NCI-H187 (cell line): ENCODE data around the gene DPYD.

ENCODE experiments used
- DNase-seq, 2 experiments: peaks; one replicate each; lab custom pipeline; 2025; lab: John Stamatoyannopoulos, UW

The DPYD gene

GRCh38 chr1:97091679-97092078 lies 829.2 kb downstream of the DPYD start:
- no peak for DNase-seq

- no peak for DNase-seq
Observed at GRCh38 chr1:97091263-97091662, 829.6 kb downstream of the DPYD start.

- no peak for DNase-seq
Observed at GRCh38 chr1:97090725-97091124, 830.1 kb downstream of the DPYD start.

DNA sequence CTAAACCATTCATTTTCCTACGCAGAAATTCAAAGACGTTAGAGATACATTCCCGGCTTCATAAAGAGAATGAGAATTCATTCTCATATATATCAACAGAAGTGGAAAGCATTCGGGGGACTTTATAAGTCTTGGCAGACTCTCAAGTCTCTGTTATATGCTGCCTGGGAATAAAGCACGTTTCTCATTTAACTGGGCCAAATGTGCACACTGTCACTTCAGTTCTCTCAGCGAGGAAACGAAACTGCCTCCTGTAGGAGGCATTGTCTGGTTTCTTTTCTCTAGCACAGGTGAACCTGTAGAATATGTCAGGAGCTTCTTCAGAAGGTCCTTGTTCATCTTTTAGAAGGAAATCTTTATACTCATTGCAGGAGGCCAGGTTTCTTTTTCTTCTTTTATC lies 831.7 kb downstream of the DPYD start:
- no peak for DNase-seq

GRCh38 chr1:97088391-97088790 lies 832.4 kb downstream of the DPYD start:
- DNase-seq = no peak

DNA sequence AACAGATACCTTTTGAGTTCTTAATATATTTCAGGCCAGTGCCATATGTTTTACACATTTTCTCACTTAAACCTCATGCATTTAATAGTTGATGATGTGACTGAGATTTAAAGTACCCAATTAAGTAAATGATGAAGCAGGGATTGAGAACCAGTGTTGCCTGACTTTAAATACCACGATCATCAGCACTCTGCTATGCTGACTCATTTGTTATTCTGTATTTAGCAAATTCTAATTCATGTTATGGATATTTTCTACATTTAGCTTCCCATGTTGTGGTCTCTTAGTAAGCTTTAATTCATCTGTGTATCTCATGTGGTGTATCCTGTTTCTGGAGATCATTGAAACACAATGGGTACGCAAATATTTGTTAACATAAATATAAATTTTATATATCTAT lies 836.3 kb downstream of the DPYD start:
- DNase-seq = no peak

GRCh38 chr1:97082160-97082848 lies 838.5 kb downstream of the DPYD start:
- DNase-seq = no peak

GRCh38 chr1:97078872-97079271 lies 842.0 kb downstream of the DPYD start:
- no peak for DNase-seq

- DNase-seq = no peak
Observed at GRCh38 chr1:97077221-97077620, 843.6 kb downstream of the DPYD start.

GRCh38 chr1:97074771-97075170 lies 846.1 kb downstream of the DPYD start:
- no peak for DNase-seq

GRCh38 chr1:97073936-97074335 lies 846.9 kb downstream of the DPYD start:
- no peak for DNase-seq

- DNase-seq = no peak
Observed at GRCh38 chr1:97073169-97073568, 847.7 kb downstream of the DPYD start.

GRCh38 chr1:97071173-97071572 lies 849.7 kb downstream of the DPYD start:
- DNase-seq = no peak

- no peak for DNase-seq
Observed at GRCh38 chr1:97070376-97070775, 850.5 kb downstream of the DPYD start.

DNA sequence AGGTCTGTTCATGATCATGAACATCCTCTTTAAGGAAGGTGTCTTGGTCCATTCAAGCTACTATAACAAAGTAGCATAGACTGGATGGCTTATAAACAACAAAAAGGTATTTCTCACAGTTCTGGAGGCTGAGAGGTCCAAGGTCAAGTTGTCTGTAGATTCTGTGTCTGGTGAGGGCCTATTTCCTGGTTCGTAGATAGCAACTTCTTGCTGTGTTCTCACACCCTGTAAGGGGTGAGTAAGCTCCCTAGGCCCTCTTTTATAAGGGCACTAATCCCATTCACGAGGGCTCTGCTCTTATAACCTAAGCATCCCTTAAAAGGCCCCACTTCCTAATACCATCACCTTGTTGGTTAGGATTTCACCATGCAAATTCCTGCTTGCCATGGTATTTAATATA lies 851.5 kb downstream of the DPYD start:
- no peak for DNase-seq

DNA sequence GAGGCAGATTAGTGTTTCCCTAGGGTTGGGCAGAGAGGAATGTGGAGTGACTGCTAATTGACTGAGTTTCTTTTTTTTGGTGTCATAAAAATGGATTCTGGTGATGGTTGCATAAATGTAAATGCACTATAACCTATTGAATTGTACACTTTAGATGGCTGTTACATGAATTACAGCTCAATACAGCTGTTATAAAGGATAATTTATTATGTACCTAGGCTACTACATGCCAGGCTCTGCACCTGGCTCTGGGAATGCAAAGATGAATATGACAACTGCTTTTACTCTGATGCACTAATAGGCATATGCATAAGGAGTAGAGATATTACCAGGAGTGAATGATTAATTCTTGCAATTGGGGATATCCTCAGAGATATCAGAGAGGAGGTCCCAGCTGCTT lies 854.0 kb downstream of the DPYD start:
- DNase-seq = no peak

DNA sequence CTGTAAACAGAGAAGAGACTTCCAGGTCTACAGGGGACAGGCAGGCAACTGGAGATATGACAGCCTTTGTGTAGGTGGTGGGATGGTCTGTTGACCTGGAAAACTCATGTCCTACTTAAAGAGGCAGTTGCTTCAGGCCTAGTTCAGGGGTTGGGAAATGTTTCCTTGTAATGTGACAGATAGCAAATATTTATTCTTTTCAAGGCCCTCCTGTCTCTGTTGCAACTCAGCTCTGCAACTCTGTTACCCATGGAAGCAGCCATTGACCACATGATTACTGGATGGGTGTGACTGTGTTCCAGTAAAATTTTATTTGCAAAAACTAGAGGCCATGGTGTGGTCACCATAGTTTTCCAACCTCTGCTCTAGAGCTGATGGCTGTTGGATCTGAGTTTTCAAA lies 857.3 kb downstream of the DPYD start:
- no peak for DNase-seq

DNA sequence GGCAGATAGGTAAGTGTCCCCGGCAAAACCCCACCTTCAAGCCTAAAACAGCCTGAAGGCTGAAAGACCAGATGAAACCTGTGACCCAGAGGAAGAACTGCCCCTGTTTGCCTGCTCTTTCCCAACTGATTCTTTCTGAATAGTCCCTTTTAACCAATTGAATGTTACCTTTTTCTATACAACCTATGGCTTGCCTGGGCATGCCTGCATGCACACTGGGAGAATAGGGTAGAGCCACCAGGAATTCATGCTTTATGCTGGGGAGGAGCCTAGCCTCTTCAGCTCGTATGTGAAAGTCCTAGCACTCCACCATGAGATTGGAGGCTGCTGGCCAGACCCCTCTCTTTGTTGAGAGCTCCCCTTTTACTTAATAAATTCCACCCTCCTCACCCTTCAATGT lies 859.2 kb downstream of the DPYD start:
- DNase-seq = no peak

GRCh38 chr1:97056386-97056785 lies 864.4 kb downstream of the DPYD start:
- DNase-seq = no peak

DNA sequence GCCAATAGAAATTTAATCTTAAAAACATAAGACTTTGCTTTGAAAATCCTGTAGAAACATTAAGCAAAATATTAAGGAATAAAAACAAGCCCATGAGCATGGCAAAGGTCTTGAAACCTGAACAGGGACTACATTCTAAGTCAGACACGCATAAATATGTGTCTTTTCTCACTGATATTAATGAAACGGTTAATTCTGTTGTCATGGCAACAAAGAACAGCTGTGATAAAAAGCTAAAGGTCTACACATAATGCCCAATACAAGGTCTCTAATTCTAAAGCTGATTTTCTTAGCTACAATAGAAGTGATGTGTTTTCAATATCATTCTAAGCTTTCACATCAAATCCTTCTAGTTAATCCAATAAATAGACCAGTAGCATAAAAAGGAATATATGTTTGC lies 867.6 kb downstream of the DPYD start:
- no peak for DNase-seq

DNA sequence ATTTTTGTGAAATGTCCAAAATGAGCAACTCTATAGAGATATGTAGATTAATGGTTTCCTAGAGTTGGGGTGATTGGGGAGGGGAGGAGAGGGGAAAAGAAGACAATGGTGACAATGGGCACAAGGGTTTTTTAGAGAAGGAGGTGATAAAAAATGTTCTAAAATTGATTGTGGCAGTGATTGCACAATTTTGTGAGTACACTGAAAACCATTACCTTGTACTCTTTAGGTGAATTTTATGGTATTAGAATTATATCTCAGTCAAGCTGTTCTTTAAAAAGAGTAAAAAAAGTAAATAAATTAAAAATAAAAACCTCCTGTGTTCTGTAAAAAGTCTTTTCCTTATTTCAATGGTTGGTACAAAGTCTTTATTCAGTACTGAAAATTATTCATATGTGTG lies 869.0 kb downstream of the DPYD start:
- no peak for DNase-seq

GRCh38 chr1:97050506-97050905 lies 870.3 kb downstream of the DPYD start:
- DNase-seq = no peak

- DNase-seq = no peak
Observed at GRCh38 chr1:97047421-97047793, 873.4 kb downstream of the DPYD start.

DNA sequence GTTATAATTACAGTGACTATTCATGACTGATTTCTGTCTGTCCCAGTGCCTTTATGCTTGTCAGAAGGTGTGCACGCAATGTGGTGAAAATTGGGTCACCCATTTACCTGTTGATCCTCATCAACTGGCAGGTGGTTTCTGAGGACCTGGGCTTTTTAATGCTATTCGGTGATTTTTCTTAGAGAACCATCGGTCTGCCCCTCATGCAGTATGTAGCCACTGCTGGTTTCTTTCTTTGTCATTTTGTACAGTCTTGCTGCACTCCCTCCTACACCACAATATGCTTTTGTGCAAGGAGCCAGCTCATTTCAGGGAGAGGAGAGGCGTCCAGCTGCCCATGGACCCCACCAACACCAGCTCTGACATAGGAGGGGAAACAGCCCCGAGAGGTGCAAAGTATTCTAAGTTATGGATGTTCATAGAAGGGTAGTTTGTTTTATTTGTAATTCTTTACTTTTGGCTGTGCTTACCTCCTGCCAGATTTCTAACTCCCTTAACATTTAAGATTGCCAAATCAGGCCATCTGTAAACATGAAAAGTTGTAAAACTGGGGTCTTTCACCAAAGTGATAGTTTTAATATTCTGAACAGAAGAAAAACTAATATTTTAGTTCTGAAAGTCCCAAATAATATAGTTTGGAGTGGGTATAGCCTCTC lies 873.9 kb downstream of the DPYD start:
- no peak for DNase-seq
